ENCODE results near the gene DOCK9. TPM values are rescaled to one million over a fixed set of nuclear protein-coding genes. Genes with fewer than 3 reads are reported as not detected.

DOCK9 gene
- total RNA-seq, 1 donor from 2014 or later = 97.6 TPM

DNA sequence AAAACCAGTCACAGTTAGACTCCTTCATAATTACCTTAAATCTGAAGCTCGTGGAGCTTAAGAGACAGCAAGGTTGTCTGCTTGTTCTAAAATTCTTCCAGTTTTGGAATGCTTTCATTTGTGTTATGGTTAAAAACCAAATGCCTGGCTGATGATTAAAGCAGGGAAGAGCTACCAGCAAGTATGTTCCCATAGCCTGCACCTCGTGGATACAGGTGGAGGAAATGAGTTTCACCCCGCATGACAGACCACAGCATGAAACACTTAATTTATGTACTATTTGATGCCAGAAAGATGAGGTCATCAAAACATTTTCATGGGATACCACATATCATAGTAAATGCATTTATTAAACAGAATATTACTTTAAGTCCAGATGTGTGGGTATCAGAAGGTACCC lies 416 bp upstream of the DOCK9 start:
- intact Hi-C loops (cut with micrococcal nuclease) = no loop called here

DNA sequence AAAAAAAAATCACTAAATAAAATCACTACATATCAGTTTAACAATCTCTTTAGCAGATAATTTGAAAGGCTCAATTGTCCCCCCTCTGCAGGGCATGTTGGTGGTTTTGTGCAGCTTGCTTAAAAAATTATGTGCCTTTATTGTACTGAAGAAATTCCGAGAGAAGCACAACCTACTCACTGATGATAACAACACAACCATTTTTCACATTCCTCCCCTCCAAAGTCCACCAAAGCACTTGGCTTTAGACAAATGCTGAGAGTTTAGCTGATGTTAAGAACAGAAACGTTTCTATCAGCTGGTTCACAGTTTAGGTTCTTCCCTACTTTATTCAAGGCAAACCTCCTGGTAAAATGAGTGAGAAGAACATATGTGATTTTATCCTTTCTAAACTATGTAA lies 923 bp downstream of the DOCK9 start:
- intact Hi-C loops (cut with micrococcal nuclease) = no loop called here

DNA sequence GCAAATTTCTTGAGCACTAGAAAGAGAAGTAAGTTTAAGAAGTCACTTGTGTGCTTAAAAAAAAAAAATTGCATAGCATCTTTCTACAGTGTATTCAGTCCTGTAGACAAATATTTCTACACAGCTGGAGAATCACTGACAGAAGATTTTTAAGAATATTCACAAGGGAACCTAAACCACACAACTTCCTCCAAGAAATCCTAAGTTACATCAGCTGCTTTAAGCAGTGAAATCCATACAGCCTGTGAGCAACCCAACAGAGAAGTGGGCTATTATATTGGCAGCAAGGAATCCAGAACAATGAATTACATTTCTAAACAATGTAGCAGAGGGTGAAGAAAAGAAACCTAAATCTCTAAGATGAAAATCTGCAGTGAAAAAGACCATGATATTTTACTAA lies 1.5 kb downstream of the DOCK9 start:
- intact Hi-C loops (cut with micrococcal nuclease) = no loop called here

DNA sequence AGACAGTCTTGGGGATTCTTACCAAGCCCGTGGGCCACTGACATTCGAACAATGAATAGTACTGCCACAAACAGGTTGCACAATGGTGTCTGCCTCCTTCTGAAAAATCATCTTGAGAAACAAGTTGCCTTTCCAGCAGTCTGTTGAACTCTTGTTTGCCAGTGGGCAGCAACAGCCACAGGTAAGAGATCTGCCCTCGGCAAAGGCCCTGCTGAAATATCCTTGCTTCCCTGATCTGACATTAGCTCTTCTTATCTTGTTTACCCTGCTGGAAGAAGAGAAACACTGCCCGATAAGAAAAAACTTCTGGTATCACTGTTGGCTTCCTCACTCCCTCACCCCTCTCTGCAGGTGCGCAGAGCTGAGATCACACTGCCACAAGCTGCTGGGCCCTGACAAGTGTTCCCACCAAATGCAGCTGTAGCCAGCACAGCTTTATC lies 2.0 kb downstream of the DOCK9 start:
- intact Hi-C loops (cut with micrococcal nuclease) = no loop called here

DNA sequence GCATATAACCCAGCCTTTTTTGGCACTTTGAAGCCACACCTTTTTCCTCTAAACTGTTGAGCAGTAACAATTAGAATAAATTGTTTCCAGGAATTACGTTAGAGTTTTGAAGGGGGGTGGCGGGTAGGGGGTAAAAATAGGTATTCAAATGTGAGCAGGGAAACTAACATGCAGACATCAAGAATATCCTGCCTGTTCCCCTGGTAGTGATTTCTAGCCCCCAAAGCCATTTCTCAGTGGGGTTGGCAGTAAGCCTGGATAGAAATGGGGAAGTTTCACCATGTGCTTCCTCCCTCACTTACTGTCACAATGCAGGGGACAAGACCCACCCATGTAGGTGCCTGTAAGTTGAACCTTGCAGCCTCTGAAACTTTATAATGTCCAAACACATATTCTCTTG lies 3.8 kb downstream of the DOCK9 start:
- intact Hi-C loops (cut with micrococcal nuclease) = no loop called here

DNA sequence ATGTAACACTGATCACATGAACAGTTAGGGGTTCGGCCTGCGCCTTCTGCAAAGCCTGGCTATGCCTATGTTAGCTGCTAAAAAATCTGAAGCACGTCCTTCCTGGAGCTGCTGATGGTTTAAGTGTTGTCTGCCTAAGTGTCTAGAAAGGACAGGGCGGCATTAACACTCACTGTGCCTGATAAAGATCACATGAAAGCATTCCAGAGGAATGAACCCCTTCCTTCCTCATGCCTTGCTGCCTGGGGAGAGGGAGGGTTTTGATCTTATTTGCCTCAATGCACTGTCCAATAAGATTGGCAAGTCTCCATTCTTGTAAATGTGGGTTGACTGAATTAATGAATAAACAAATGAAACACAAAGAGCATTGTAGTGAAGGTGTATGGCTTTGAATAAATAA lies 5.2 kb downstream of the DOCK9 start:
- intact Hi-C loops (cut with micrococcal nuclease) = no loop called here

DNA sequence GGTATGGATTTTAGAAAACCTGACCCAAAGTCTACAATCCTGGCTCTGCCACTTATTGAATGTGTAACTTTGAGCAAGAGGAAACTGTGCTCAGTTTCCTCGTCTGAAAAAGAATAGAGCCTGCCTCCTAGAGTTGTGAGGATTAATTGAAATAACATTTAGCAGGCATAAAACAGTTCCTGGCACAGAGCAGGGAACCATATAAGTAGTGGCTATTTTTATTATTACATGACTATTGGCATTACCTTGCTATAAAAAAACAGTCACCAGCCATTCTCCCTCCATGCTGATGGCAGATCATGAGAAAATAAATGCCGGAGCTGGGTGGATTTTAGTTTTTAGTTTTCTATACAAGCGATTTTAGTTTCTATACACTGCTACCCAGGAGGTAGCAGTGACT lies 5.8 kb downstream of the DOCK9 start:
- intact Hi-C loops (cut with micrococcal nuclease) = no loop called here

DNA sequence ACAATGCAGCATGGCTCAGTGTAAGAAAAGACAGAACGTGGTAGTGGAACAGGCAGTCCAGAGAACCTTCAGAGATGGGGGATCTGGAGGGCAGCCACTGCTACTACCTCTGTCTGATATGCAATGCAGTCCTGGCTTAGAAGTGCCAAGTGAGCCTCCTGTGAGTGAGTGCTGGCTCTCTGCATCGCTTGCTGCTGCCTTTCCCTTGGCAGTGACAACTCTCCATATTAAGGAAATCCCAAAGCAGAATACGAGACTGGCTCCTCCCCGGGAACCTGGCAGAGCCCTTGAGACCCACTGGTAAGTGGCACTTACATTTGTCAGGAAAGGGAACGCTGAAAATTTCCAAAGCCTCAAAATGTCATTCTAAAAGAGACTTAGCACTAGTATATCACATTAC lies 7.5 kb downstream of the DOCK9 start:
- intact Hi-C loops (cut with micrococcal nuclease) = no loop called here

DNA sequence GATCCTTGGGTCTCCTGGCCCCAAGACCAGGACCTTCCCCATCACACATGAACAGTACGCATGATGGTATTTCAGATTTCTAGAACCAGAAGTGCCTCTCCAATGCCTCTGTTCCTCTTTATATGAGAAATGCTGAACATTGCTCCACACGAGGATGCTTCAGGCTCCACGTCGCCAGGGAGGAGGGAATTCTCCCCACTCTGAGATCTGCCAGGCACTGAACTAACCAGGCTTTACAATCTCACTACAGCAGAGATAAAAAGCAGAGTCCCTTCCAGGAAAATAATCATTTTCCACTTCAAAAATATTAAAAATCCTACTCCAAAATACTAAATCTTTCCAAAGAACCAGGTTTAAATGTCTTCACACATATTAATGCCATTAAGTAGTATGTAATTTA lies 10.4 kb downstream of the DOCK9 start:
- intact Hi-C loops (cut with micrococcal nuclease) = no loop called here

DNA sequence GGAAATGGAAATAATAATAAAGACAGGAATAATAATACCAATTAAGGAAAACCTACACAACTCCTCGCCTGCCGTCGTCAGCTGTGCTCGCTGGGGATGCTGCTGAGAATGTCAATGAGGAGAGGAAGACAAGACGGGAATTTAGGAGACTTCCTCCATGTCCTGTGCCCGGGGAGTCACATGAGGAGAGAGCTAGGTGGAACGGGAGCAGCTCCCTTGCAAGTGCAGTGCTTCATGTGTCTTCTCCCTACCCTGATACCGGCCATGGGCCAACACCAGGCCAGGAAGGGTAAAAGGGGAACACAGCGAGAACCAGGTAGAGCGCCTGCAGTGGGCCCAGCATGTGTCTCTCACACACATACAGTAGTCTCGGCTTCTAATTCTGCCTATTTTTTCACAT lies 11.8 kb downstream of the DOCK9 start:
- intact Hi-C loops (cut with micrococcal nuclease) = no loop called here

DNA sequence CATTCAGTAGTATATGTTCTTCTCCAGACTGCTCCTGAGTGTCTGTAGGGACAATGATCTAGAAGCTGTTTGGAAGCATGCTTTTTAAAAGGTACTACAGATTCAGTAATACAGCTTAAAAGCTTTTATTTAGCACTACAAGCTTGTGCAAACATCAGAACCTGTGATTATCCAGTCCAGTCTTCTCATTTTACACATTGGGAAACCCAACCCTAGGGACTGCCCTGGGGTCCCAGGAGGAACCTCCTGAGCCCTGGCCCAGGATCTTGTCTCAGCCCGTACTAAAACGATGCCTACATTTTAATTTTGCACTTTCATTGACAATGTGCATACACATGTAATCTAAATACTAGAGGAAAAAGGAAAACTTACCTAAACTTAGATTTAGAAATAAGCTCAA lies 12.5 kb downstream of the DOCK9 start:
- intact Hi-C loops (cut with micrococcal nuclease) = no loop called here

DNA sequence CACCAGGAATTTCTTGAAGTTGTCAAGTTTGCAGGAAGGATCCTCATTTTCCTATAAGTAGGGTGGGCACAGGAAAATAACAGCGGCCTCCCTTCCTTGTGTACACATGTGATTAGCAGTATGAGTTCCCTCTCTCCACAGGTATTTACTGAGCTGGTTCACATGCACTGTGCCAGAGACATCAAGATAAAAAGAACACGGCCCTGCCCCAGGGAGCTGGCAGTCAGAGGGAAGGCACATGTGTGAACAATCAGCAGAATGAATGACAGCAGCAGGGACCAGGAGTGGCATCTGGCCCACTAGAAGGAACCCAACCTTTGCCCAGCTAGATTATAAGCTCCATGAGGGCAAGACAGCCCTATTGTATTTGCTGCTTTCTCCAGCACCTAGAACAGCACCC lies 13.9 kb downstream of the DOCK9 start:
- intact Hi-C loops (cut with micrococcal nuclease) = no loop called here

DNA sequence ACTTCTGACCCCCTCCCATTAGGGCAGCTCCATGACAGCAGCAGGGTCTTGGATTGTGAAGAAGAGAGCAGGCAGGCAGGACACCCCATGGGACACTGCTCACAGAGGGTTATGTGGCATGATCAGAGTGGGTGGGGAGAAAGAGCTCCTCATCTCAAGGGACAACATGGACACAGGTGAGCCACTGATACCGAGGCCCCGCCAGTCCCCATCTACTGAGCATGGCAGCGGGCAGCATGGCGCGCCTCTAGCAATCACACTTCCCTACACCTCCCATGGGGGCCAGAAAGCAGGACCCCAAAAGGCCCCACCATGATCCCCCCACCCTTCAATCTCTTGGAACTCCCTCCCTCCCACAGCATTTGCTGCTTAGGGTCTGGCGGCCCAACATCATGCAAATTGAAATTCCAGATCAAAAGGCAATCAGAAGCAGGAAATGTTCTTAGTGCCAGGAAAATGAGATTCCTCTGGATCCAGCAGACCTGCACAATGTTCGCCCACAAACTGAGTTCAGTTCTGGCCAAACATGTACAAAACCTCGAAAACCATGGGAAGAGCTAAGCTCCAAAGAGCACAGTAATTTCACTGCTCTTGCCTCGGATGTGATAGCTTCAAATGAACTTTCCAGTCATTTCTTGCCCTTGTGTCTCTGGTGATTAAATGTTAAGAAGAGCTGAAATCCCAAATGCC lies 14.8 kb downstream of the DOCK9 start:
- intact Hi-C loops (cut with micrococcal nuclease) = no loop called here

DNA sequence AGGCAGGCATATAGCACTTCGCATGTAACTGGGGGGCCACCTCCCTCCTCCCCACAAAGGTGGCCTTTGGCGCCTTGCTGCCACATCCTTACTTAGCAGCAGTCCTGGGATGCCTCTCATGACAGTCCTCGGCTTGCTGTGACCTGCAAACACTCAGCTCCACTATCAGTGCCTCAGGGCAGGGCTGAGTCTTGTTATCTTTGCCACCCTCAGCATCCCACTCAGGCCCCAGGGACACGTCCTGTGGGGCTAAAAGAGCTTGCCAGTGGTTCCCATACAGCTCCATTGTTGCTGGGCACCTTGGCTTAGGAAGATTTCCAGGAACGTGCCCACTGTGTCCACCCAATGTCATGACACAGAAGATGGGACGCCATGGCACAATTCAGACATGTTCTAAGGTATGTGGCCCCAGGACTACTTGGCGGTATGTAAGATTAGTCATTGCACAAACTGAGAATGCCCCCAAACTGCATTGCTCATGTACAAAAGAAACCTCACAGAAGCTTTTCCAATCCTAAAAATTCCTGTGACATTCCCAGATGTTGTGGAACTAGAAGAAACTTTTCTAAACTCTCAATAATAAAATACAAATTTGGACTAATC lies 16.3 kb downstream of the DOCK9 start:
- intact Hi-C loops (cut with micrococcal nuclease) = no loop called here

DNA sequence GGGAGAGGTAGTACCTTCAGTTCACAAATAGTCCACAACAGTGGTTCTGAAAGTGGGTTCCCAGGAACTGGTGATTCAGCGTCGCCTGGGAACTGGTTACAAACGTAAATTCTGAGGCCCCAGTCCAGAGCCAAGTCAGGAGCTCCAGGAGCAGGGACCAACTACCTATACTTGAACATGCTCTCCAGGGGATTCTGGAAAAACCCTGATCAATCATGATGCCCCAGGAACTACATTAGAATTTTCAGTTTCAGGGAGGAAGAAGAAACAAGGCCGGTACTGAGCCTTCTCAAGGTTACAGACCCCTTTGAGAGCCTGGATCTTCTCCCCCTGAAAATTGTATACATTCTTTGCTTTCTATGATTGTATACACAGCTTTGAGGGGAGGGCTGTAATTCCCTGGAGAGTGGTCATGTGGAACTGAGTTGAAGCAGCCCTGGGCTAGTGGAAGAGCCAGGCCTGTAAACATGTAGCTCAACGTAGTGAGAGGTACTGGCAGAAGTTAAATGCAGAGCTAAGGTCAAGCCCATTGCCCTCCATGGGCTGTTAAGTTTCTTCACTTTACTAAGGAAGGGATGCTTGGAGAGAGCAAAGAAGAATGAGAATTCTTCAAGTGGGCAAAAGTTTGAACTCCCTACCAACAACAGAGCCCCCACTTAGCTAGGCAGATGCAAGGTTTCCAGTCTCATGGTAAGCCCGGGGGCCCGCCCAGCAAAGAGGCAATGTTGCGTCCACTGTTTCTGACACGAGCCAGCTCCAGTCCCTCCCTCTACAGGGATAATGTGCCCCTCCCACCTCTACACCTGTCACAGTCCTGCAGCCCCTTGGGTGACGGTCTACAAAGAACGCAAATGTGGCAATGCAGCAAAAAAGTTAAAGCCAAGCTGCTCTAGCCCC lies 17.0 kb downstream of the DOCK9 start:
- intact Hi-C loops (cut with micrococcal nuclease) = no loop called here

DNA sequence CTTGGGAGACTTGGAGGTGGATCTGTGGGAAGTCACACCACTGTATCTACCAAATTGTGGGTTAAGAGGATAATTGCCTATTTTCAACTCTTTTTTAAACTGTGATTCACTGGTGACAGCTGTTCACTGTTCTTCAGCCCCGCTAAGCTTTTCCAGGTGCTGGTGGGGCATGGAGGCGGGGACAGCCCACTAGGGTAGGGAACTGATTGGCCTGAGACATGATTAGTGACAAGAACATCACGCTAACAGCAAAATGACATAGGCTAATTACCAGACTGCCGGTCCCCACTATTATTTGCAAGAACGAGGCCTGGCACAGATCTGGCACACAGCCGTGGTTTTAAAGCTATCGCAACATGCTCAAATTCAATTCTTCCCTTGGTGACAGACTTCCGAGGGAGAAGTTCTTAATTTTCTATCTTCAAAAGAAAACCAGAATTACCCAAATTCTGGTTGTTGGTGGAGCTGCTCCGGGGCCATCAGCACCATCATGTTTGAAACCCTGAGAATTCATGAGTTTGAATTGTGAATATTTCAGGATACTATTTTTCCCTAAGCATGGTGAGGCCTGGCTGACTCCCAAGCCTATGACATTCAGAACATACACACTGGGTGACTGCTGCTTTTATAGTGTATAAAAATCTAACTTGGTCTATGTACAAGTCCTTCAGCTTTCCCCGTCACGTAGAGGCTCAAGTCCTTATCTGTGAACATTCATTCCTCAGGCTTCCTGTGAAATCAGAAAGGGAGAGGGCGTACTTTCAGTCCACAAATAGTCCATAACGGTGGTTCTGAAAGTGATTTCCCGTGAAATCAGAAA lies 17.9 kb downstream of the DOCK9 start:
- intact Hi-C loops (cut with micrococcal nuclease) = no loop called here

DNA sequence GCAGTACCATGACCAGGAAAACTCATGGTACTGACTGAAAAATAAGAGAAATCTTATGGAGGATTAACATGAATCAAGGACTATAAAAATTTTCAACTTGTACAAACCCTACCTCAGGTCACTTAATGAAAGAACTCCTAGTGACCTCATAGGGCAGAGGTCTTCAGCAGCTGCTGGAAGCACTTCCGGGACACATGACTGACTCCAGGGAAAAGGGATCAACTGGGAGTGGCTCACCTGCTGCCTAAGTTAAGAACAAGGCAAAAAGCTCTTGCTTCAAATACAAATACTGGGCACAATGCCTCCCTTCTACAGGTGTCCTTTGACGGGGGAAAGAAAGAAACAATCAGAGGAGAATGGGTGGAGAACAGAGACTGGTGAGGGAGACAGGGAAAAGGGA lies 18.6 kb downstream of the DOCK9 start:
- intact Hi-C loops (cut with micrococcal nuclease) = no loop called here

DNA sequence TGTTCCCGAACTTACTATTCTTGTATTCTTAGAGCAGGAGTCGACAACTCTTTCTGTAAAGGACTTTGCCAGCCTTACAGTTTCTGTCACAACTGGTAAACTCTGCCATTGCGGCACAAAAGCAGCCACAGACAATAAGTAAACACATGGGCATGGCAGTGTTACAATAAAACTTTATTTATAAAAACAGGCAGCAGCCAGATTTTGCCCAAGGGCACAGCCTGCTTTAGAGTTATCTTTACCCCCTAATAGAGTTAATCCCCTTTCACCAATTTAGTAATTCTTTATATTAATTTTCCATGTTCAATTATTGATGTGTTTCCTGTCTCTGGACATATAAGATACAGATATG lies 19.4 kb downstream of the DOCK9 start:
- intact Hi-C loops (cut with micrococcal nuclease) = no loop called here

DNA sequence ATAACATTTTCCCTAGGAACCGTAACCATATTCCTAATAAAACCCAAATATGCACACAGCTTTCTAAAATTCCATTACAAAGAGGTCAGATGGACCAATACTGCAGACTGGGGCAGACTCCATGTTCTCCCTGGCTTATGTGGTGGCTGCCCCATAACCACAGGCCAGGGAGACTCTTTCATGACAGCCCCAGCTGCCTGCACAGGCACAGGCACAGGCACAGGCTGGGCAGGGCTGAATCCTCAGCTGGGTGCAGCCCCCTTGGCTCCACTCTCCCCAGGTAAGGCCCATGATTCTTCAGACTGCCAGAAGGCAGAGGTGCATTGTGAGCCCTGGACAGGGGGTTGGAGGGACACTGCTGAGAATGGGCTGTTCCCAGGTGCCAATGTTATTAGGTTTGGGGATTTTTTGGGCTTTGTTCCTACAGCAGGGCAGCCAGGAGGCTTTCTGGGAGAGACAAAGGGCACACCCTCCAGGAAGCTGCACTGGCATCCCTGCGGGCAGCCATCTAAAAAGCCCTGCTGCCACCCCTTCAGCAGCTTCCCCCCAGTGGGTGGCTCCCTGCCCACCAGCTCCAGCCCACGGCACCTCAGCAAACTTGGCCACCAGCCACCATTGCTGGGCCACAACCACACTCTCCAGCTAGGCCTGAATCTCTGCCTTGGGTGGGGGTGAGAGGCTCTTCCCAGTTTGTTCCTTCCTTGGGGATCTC lies 20.0 kb downstream of the DOCK9 start:
- intact Hi-C loops (cut with micrococcal nuclease) = no loop called here

DNA sequence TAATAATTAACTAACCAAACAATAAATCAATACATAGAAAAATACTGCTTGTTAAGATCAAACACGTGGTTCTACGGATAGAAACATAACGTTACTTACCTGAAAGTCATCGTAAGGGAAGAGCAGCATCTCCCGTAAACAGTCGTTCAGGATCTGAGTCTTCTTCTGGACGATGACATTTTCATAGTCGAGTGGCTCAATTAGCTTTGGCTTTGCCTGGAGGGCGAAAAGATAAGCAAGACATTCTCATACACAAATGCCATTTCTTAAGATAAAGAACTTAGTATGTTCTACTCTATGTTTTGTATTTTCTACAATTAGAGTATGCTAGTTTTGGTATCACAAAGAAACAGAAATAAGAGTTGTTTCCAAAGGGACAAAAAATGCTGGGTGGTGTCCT lies 22.5 kb downstream of the DOCK9 start:
- intact Hi-C loops (cut with micrococcal nuclease) = no loop called here

DNA sequence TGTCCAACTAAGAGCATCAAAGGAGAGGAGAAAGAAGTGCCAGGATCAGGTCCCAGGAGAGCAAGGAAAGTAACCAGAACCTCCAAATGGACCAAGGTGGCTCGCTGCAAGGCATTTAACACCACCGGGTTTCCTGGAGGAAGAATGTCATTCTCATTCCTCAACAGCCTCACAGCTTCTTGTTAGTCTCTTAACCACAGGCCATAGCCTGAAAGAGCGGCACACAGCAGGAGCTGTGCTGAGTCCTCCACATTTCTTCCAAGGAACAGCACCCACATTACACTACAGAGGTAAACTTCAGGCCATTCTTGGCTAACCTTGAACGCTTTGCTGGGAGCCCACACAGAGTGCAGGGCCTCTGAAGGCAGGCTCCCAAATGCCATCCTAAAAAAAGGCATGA lies 23.6 kb downstream of the DOCK9 start:
- intact Hi-C loops (cut with micrococcal nuclease) = no loop called here

All from T-helper 1 cell treated with Interleukin-12 subunit alpha and Interleukin-12 subunit beta and Interleukin-4 antibody, amounts not matched to agents 30 ng/mL and 1 ng/mL, for 36 hours (primary cell).